GM18519 (cell line): ENCODE measurements around the gene STOML2.

Source experiments
- ATAC-seq: cut with Tn5 transposase; IDR thresholded peaks from one replicate; pipeline ENCODE4 v1.9.1; 2021; ENCODE audit warnings: mild to moderate bottlenecking, moderate library complexity; ENCODE audit not compliant: unreplicated experiment, low FRiP score

STOML2 gene

GRCh38 chr9:35107297-35108290, 4.7 kb upstream of the STOML2 start:
- no peak for ATAC-seq

DNA sequence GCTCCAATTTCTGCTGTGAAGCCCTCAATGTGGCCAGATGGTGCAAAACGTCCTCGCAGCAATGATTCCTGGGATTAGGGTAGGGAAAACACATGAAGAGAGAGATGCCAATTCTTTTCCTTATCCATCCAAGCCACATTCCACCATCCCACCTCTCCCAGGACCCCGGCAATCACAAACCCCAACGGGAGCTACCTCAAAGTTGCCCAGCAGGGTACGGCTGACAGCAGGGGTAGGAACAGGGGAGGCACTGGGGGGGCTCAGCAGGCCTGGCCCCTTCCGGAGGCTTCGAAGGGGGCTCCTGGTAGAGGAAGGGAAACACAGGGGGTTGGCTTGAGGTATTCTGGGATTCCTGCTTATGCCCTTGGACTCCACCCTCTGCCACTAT, 3.4 kb upstream of the STOML2 start:
- ATAC-seq, result no peak

DNA sequence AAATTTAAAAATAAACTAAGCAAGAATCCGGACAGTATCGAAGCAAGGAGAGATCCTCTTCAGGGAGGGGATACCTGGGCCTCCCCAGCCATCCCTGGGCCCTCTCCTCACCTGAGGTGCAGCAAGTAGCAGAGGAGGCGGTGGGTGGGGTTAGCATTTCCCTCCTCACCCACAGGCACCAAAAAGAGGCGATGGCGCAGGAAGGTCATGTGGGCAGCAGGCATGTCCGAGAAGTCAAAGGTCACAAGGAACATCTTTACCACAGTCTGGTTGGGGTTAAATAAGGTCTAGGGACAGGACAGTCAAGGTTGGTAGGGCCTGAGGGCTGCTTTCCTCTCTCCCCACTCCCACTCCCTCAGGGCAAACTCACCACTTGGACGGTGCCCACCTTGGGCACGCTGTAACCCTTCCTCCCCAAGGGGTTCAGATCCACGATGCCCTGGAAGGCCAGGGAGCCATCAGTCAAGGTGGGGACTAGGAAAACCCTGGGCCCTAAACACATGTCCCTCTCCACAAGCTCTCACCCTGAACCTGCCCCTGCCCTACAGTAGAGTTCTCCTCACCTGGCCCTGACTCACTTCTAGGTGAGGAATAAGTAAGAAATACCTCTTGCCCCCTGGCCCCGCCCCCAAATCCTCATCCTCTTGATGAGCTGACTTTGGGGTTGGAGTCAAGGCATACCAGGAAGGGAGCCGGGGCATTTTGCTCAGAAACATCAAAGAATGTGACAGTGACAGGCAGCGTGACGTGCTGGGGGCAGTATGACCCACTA, 2.8 kb upstream of the STOML2 start:
- no peak for ATAC-seq

DNA sequence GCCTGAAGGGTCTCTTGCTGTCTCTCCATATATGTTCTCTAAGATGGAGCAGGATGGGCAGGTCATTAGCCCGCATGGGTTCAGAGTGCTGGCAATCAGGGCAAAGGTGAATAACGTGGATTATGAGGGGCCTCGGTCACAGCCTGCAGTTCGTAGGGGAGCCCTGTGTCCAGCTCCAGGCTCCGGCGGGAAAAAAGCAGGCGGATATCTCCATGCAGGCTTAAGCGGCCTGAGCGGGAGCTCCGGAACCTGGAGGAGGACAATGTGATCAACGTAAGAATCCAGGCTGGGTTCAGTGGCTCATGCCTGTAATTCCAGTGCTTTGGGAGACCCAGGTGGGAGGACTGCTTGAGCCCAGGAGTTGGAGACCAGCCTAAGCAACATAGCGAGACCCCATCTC, 2.2 kb upstream of the STOML2 start:
- no peak for ATAC-seq

GRCh38 chr9:35104586-35104985, 1.7 kb upstream of the STOML2 start:
- ATAC-seq, result no peak

DNA sequence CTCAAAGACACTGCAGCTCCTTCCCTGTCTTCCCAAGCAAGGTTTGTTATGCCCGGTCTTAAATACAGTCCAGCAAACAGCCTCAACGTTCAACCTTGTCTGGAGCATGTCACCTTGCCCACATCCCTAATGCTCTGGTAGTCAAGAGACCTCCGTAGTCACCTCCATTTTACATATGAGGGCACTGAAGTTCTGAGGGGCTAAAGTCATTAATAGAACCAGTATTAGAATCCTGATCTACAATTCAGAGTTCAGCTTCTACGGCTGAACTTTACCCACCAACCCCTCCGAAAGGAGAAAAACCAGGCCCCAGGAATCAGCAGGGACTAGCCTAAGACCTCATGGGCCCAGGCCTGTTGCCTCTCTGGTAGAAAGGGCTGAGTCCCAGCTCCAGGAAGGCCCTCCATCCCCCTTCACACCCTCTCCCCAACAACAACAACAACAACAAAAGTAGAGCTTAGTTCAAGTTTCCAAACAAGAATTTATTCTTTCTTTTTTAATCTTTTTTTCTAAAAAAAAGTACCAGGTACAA, 795 bp upstream of the STOML2 start:
- no peak for ATAC-seq

GRCh38 chr9:35102465-35102768, 514 bp downstream of the STOML2 start:
- ATAC-seq, result no peak

- no peak for ATAC-seq
Measured at GRCh38 chr9:35097573-35097972, 5.4 kb downstream of the STOML2 start.

DNA sequence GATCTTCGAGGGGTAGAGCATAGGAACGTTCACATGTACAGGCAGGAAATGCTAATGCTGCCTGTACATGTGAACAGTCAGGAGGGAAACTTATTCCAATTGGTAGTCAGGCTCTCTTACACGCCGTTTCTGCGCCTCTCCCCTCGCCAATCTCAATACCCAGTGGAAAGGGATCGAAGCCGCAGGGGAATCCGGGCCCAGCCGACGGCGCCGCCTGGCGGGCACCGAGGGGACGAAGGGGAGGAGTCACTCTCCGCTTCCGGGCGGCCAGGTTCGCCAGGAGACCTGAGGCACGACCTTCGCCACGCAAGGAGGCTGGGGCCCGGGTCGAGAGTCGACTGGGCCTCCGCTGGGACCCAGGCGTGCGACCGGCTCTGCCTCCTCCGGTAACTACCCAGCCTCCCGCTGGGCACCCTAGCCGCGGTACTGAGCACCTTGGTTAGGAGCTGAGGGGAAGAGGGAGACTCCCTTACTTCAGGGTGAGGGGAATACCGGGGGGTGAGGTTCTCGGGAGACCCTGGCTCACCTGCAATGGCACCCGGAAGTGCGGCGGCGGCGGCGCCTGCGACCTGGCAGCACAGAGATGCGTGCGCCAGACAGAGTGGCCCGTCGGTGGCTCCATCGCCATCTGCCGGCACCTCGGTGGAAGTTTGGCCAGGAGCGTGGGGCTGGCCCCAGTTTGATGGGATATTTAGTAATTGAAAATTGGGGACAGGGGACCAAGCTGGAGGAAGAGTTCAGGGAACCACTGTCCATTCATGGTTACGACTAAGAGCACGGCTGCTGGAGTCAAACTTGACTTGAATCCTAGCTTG, 6.7 kb downstream of the STOML2 start, which contains the start of gene PIGO:
Gene PIGO (minus strand): TSS at position 557 of the 815 bp plus-strand sequence. CDS start 1,026 bp downstream, outside the sequence.
- peak; percentile 64 for ATAC-seq

- ATAC-seq, result no peak
Measured at GRCh38 chr9:35091536-35091935, 11.4 kb downstream of the STOML2 start.

DNA sequence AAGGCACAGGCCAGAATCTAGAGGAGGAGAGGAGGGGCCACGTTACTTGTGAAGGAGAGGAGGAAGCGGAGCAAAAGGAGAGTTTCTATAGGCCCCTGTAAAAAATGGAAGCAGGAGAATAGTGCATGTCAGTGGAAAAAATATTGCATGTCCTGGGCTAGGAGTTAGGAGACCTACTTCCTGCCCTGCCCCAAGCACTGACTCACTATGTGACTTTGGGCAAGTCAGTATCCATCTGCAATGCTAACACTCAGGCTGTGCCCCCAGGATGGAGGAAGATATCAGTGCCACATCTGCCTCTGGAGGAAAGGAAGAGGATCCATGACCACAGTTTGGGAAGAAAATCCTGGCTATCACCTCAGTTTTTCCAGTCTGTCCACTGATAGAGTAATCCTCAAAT, 13.5 kb downstream of the STOML2 start:
- no peak for ATAC-seq

DNA sequence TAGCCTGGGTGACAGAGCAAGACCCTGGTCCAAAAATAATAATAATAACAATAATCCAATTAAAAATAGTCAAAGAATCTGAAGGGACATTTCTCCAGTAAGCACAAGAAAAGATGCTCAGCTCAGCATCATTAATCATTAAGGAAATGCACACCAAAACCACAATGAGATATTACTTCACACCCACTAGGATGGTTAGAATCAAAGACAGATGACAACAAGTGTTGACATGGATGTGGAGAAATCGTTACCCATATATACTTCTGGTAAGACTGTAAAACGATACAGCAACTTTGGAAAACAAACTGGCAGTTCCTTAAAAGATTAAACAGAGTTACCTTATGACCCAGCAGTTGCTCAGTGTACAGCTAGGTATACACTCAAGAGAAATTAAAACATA, 17.9 kb downstream of the STOML2 start:
- no peak for ATAC-seq

DNA sequence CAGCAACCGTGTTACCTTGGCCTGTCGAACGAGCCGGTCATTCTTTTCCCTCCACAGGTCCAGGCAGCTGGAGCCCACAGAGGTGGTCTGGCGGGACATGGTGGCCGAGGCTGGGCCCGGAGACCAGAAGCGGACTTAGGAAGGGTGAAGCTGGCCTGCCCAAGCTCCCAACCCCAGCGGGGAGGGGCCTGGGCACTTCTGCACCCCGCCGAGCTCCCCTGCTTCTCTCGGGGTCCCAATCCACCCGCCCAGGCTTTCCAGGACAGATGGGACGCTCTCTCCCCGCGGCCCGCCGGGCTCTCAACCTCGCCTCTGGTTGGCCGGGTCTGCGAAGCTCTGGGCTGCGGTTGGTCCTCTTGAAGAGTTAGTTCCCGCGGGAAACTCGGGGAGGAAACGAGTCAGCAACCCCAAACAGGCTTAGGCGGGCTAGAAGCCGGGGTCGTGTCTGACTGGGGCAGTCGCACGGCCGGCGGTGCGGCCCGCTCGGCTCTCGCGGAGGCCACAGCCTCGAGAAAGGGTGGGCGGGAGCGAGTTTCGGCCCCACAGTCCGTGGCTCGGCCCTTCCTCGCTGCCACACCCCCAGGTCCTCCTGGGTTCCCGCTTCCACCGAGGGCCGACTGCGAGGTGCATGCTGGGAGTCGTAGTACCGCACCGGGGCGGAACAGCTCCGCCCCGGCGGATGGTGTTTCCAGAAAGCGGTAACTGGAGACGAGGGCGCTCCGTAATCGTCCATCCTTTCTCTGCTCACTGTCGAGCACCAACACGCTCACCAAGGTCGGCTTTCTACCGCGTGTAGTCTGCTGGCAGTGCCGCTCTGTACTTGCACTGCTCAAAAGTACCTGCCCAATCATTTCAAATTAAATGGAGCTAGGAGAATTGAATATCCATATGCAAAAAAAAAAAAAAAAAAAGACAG, 23.2 kb downstream of the STOML2 start, which contains the start of gene FANCG:
Gene FANCG (minus strand): TSS at position 517 of the 916 bp plus-strand sequence. CDS start 418 bp downstream, at position 99.
- ATAC-seq, result peak; percentile 74

GRCh38 chr9:35079041-35079425, 23.9 kb downstream of the STOML2 start:
- no peak for ATAC-seq

DNA sequence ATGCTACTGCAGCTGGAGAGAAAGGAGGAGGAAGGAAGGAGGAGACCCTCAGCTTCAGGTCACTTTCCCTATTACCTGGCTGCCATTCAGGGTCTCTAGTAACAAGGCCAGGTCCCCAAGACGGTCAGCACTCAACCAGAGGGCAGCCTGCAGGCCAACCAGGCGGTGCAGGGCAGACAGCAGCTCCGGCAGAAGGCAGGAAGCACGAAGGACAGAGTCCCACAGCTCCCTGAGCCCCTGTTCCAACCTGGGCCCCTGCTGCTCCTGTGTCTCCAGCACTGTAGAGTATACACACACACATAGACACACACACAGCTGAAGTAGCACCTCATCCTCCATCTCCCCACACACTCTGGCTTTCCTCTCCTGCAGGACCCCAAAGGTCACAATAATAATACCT, 24.9 kb downstream of the STOML2 start:
- no peak for ATAC-seq

DNA sequence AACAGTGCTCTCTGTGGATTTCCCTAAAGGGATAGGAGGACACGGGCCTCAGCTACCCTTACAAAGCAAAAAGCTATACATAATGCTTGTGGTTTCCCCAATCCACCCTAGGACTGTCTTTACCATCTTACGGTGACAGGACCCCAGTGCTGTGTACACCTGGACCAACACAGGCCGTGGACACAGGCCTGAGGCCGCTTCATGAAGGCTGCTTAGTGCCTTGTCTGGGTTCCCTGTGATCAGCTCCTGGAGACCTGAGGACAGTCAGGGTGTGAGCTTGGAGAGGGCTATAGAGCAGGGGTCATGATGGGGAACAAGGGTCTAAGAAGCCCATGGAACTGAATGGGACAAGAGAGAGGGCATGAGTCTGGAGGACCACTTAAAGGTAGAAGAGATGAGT, 26.1 kb downstream of the STOML2 start:
- ATAC-seq, result no peak

DNA sequence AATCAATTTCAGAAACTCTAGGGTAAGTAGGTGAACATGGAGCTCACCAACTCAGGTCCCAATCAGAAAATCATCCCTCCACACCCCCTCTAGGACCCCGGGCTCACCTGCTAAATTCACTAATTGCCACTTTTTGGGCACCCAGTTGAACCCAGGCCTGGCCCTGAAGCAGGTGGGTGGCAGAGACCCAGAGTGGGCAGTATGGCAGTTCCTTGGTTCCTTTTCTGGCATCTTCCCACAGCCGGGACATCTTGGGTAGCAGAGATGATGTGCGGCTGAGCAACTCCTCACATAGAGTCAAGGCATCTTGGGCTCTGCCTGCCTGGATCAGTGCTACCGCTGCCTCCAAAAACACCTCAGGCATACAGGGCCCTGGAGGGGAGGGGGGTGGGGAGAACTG, 27.6 kb downstream of the STOML2 start:
- no peak for ATAC-seq

GRCh38 chr9:35074791-35075190, 28.1 kb downstream of the STOML2 start:
- no peak for ATAC-seq

DNA sequence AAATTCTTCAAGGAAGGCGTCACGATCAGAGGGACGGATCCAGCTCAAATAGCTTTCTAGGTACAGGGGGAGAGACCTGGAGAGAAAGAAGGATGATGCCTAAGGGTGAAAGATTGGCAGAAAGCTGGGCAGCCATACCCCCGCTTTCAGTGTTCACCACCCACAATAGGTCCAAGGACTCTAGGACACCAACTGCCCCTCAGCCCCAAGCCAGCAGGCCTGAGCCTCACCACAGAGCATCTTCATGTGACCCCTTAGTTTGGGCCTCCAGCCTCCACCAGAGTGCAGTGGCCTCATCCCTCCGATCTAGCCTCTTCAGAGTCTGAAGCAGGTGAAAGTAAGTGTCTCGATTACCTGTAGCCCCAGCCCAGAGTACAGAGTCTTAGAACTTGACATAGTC, 28.8 kb downstream of the STOML2 start:
- ATAC-seq, result no peak

DNA sequence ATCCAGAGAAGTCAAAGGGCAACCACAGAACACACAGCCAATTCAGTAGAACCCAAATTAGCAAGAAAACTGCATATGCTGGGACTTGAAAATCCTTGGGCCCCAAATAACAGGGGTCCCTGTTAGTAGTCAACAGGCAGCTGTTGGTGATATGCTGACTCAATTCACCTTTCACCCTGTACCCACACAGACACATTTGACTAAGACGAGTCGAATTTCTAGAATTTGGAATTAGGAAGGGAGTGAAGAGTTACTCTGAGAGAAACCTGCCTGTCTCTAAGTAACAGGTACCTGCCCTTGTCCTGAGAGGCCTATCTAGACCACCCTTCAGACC, 29.7 kb downstream of the STOML2 start:
- no peak for ATAC-seq
